ENCODE measurements around the gene SFTPA2.

DNA sequence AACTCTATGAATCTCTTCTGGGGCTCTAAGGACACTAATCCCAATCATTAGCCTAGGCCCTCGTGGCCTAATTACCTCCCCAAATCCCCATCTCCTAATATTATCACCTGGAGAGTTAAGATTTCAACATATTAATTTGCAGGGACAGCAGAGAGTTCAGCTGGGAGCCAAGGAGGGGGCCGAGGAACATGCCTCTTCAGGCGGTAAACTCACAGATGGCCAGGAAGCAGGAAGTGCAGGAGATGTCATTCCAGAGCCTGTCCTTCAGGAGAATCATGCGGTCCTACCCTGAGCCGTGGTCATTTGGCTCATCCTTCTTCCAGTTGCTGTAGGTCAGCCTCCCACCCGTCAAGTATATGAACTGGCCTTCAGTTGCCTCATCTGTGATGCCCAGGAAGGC is 21.9 kb upstream of the SFTPA2 start:
- TF ChIP-seq, protein P1, sequence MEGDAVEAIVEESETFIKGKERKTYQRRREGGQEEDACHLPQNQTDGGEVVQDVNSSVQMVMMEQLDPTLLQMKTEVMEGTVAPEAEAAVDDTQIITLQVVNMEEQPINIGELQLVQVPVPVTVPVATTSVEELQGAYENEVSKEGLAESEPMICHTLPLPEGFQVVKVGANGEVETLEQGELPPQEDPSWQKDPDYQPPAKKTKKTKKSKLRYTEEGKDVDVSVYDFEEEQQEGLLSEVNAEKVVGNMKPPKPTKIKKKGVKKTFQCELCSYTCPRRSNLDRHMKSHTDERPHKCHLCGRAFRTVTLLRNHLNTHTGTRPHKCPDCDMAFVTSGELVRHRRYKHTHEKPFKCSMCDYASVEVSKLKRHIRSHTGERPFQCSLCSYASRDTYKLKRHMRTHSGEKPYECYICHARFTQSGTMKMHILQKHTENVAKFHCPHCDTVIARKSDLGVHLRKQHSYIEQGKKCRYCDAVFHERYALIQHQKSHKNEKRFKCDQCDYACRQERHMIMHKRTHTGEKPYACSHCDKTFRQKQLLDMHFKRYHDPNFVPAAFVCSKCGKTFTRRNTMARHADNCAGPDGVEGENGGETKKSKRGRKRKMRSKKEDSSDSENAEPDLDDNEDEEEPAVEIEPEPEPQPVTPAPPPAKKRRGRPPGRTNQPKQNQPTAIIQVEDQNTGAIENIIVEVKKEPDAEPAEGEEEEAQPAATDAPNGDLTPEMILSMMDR (IDR thresholded peaks at IDR 0.05) = no peak
- TF ChIP-seq POLR2A (IDR thresholded peaks at IDR 0.05) = no peak
